SU-DHL-6 (cell line): ENCODE results near the gene FCF1.

Experiments used
- EZH2phosphoT487 ChIP-seq: fragments of 200-600 bp; sonication (generic), shearing (Covaris generic); conservative IDR thresholded peaks from 2 replicates; pipeline ENCODE4 v1.6.1; 2018; ENCODE audit warnings: mild to moderate bottlenecking, antibody characterized with exemption, low read length, moderate library complexity, mixed read lengths
- TF ChIP-seq, protein P1 (sequence below): fragments of 200-600 bp; sonication (generic); IDR thresholded peaks from one replicate; pipeline ENCODE4 v1.5.1; 2017; ENCODE audit warnings: antibody characterized with exemption, mild to moderate bottlenecking, low read length, moderate library complexity; ENCODE audit not compliant: insufficient read depth, poor library complexity, severe bottlenecking

DNA sequence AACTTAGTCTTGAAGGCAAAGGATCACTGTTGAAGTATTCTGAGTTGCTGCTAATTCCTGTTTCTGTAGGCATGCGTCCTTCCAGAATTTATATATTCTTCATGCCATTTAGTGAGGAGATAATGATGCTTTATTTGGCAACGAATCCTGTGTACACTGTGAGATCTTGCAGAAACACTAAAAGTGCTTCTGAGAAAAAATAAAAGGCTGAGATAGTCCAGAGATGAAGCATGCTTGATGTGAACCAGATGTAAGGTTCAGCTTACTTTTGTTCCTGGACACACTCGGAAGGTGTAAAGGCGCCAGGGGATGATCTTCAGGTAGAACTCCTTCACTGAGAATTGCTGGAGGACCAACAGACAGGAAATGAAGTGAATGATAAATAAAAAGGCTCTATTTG, 39.2 kb upstream of the FCF1 start:
- TF ChIP-seq, protein P1, sequence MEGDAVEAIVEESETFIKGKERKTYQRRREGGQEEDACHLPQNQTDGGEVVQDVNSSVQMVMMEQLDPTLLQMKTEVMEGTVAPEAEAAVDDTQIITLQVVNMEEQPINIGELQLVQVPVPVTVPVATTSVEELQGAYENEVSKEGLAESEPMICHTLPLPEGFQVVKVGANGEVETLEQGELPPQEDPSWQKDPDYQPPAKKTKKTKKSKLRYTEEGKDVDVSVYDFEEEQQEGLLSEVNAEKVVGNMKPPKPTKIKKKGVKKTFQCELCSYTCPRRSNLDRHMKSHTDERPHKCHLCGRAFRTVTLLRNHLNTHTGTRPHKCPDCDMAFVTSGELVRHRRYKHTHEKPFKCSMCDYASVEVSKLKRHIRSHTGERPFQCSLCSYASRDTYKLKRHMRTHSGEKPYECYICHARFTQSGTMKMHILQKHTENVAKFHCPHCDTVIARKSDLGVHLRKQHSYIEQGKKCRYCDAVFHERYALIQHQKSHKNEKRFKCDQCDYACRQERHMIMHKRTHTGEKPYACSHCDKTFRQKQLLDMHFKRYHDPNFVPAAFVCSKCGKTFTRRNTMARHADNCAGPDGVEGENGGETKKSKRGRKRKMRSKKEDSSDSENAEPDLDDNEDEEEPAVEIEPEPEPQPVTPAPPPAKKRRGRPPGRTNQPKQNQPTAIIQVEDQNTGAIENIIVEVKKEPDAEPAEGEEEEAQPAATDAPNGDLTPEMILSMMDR, result no peak
- TF ChIP-seq EZH2phosphoT487, result no peak
